Measurements from ENCODE around the gene RGS3.

The RGS3 gene

GRCh38 chr9:113598883-113599282 lies 135.4 kb downstream of the RGS3 start:
- DNase-seq (ENCODE audit: extremely low read depth, low read depth) = no peak
- no peak for TF ChIP-seq CTCF (IDR thresholded peaks at IDR 0.05; ENCODE audit: low read depth, low read length)

GRCh38 chr9:113599646-113600022 lies 136.1 kb downstream of the RGS3 start:
- TF ChIP-seq CTCF (IDR thresholded peaks at IDR 0.05; ENCODE audit: low read depth, low read length) = no peak
- peak; percentile 70 for DNase-seq (ENCODE audit: extremely low read depth, low read depth)

- no peak for TF ChIP-seq CTCF (IDR thresholded peaks at IDR 0.05; ENCODE audit: low read depth, low read length)
- no peak for DNase-seq (ENCODE audit: extremely low read depth, low read depth)
Observed at GRCh38 chr9:113600023-113600823, 136.7 kb downstream of the RGS3 start.

GRCh38 chr9:113600871-113601614 lies 137.5 kb downstream of the RGS3 start:
- DNase-seq (ENCODE audit: extremely low read depth, low read depth) = no peak
- TF ChIP-seq CTCF (IDR thresholded peaks at IDR 0.05; ENCODE audit: low read depth, low read length) = no peak

GRCh38 chr9:113601656-113602055 lies 138.1 kb downstream of the RGS3 start:
- DNase-seq (ENCODE audit: extremely low read depth, low read depth) = no peak
- no peak for TF ChIP-seq CTCF (IDR thresholded peaks at IDR 0.05; ENCODE audit: low read depth, low read length)

- TF ChIP-seq CTCF (IDR thresholded peaks at IDR 0.05; ENCODE audit: low read depth, low read length) = no peak
- no peak for DNase-seq (ENCODE audit: extremely low read depth, low read depth)
Observed at GRCh38 chr9:113602126-113603047, 138.9 kb downstream of the RGS3 start.
